GM11168 (cell line): ENCODE results near the gene MLC1.
"Not testable (repeated sequence)": the region's sequence is repeated elsewhere in the genome, so short reads cannot be mapped to it uniquely, and the experiment has no call there.

ENCODE experiments used
- in situ Hi-C: fragments of 300-500 bp; cut with MboI; formaldehyde crosslinking; loops from one replicate; pipeline ENCODE4 v1.12.0; 2022; ENCODE audit warnings: low sequenced_read_pairs; ENCODE audit not compliant: unreplicated experiment

Gene MLC1

GRCh38 chr22:50105208-50106100 is 20.2 kb upstream of the MLC1 start:
- in situ Hi-C loops: no loop called here

- in situ Hi-C loops: no loop called here
Measured at GRCh38 chr22:50104141-50104544, 18.9 kb upstream of the MLC1 start.

DNA sequence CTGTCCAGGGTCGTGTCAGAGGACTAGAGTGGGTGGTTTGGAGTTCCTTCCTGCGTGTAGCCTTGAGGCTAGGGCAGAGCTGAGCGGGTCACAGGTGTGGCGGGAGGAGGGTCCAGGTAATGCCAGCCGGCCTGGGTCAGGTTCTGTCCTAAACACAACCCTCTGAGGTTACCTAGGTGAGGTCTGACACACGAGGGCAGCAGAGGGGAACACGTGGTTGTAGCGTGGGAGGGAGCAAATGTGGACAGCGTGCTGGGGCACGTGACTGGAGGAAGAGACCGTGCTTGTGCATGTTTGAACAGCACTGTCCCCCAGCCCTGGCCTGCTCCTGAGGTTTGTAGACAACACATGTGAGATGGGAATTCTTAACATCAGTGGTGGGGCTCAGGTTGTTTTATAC is 17.7 kb upstream of the MLC1 start:
- in situ Hi-C loops: no loop called here

DNA sequence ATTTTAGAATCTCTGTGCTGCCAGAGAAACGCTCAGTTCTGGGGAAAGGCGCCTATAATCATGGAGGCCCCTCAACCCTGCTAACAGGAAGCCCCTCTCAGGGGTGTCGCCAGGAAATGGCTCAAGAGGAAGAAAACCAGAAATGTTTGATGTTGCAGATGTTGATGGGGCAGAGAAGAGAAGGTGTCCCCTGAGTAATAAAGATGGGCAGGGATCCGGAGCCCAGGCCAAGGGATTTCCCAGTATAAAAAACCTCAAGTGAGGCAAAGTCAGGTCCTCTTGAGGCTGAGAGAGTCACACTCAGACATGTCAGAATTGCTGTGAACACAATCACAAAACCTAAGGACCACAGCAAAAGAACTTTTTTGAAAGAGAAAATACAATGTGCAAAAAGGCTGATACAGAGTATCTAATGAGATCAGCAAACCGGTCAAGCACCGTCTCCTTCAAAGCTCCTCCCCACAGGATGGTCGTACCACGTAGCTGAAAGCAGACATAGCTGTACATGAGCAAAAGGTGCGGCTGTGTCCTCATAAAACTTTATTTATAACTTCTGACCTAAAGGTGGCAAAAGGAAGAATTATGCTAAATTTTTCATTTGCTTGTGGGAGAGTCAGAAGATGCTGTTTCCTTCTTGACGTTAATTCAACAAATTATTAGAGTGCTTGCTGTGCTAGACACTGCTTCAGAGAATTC is 16.8 kb upstream of the MLC1 start:
- in situ Hi-C loops: no loop called here

GRCh38 chr22:50098052-50098451 is 12.8 kb upstream of the MLC1 start:
- in situ Hi-C loops: no loop called here

- in situ Hi-C loops: no loop called here
Measured at GRCh38 chr22:50092342-50092741, 7.1 kb upstream of the MLC1 start.

DNA sequence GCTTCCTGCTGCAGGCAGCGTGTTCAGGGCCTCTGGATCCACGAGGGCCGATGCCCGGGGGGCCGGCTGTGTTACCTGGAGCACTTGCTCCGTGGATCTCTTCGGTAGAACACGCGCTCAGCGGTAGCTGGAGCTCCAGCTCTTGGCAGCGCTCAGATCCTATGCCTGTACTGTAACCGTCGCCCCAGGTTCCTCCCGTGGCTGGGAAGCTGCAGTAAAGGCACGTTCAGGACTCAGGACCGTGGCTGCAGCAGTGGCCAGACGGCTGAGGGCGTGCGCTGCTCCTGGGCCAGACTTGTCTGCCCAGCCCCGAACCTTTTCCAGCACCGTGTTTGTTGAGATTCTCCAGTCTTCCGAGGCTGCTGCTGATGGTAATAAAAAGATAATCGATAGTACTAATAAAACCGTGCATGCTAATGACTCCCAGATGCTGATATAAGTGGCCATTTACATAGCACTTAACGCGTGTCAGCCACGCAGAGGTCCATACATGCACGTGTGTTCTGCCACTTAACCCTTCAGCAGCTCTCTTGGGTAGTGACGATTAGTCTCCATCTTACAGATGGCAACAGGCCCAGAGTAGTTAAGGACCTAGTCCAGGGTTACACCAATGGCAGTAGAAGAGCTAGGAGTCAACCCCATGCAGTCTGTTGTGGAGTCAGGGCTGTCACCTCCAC is 6.0 kb upstream of the MLC1 start:
- in situ Hi-C loops: no loop called here

DNA sequence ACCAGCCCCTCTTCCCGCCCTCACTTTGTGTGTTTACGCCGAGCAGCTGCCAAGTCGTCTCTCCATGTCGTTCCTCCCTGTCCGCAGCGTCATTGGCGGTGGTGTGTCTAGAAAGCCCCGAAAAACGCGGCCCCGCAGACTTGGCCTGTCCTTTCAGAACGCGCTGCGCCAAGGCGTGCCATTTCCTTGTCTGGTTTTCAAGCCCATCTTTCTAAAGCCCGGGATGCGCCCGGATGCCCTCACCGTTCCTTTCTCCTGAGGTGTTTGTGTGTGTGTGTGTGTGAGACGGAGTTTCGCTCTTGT is 5.1 kb upstream of the MLC1 start:
- in situ Hi-C loops: no loop called here

GRCh38 chr22:50089682-50090411 is 4.6 kb upstream of the MLC1 start, which contains the start of gene MOV10L1:
Gene MOV10L1 (plus strand): TSS chr22:50090006. CDS start chr22:50090089, 83 bp downstream.
- in situ Hi-C loops: no loop called here

- in situ Hi-C loops: no loop called here
Measured at GRCh38 chr22:50089231-50089630, 4.0 kb upstream of the MLC1 start.

GRCh38 chr22:50088096-50088495 is 2.9 kb upstream of the MLC1 start:
- in situ Hi-C loops: no loop called here

- in situ Hi-C loops: no loop called here
Measured at GRCh38 chr22:50087646-50088045, 2.4 kb upstream of the MLC1 start.

- in situ Hi-C loops: not testable (repeated sequence)
Measured at GRCh38 chr22:50086975-50087374, 1.7 kb upstream of the MLC1 start.

DNA sequence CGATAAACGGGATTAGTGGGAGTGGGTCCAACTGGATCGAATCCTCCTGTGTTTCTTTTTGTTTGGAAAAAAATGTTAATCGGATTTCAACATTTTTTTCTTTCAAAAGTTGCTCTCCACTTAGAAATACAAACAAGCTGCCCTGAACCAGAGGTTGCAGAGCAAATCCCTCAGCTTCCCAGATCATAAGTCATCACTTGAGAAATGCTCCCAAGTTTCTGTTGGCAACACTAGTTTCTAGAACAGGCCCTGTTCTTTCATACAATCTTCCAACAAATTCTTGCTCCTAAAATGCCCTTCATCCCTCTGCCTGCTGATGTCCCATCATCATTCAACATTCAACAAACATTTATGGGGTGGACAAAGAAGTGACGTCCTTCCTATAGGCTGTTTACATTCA is 1.3 kb upstream of the MLC1 start:
- in situ Hi-C loops: no loop called here

DNA sequence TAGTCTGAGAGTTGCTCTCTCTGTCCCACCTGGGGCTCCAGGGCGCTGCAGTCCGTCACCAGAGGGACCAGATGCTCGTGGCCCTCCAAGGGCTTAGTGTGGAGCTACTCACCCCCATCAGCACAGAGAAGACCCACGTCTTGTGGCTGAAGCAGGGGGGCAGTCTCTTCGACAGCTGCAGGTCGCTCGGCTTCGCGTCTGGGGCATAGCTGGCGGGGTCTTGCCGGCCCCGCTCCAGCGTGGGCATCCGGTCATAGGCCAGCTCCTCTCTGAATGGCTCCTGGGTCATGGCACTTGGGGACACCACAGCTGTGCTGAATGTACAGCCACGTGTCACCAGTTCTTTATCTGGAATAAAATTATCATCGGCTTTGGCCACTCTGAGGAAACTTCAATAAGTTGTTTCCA is 608 bp downstream of the MLC1 start:
- in situ Hi-C loops: no loop called here

DNA sequence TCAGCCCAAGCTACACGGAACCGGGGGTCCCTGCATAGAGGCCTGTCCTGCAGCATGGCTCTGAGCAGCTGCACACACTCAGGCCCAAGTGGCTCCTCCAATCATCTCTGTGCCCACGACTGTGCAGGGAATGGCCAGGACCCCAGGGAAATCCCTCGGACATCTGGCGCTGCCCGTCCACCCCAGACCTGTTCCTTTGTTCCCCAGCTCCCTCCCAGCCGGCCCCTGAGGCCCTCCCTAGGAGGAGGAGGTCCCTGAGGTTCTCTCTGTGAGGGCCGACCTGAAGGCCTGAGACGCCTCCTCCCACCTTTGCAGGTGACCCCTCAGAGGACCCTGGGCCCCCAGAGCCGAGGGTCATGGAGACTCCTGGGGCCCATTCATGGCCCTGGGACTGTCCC is 1.1 kb downstream of the MLC1 start:
- in situ Hi-C loops: no loop called here

DNA sequence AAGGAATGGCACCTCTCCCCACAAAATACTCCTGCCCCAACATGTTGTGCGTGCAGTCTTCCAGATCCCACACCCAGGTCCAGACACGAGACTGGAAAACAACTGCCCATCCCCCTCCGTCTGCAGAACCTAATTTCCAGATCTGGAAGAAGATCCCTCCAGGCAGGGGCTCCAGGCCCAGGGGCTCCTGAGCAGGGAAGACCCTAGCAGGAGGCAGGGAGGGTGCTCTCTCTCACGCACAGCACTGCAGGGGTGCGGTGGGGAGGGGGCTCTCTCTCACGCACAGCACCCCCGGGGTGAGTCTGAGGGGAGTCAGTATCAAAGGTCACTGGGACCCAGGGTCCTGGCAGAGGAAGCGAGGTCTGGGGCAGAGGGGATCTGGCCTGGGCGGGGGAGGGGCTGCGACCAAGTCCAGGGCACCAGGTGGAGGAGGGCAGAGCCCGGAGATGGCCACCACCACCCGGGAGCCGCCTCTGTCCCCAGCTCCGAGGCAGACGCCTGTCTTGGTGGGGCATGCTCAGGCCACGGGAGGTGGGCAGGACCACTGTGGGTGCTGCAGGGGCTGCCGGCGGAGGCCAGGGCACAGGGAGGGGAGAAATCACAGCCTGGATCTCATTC is 1.7 kb downstream of the MLC1 start:
- in situ Hi-C loops: no loop called here

DNA sequence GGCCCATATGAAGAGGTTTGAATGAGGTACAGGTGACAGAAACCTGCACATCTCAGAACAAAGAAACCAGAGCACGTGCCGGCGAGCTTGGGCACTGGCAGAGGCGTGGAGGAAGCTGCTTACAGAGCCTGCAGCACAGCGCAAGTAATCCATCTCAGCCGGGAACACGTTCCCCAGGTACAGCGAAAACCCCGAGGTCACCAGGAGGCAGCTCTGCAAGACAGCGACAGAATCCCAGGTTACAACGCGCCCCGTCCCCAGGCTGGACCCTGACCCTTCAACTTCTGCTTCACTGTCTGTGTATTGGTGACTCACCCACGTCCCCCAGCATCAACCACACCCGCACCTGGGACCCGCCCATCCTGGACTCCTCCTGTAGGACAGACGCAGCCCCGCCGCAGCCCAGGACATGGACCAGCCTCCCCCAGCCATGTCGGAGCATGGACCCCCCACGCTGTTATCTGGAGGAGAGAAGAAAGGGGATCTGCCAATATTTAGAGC is 2.2 kb downstream of the MLC1 start:
- in situ Hi-C loops: no loop called here

DNA sequence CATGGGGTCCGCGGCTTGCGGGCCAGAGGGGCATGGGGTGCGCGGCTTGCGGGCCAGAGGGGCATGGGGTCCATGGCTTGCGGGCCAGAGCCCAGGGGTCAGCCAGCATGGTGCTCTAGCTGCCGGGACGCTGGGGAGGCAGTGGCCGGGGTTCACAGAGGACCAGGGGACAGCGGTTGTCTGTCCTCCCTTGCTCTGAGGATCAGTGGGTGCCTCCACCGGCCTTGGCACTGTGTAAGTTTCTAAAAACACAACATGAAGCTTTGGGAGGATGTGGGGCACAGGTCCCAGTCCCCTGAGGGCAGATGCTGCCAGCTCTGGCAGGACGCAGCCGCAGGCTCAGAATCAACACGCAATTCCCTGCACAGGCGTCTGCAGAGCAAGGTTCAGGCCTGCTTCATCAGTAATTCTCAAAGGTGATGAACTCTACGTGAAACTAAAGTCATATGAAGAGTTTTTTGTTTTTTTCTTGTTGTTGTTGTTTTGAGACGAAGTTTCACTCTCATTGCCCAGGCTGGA is 3.0 kb downstream of the MLC1 start:
- in situ Hi-C loops: no loop called here
